ENCODE results near the gene CPHXL.

CPHXL gene

GRCh38 chr16:75697571-75697970, 28.7 kb downstream of the CPHXL start:
- TF ChIP-seq SUZ12 (IDR thresholded peaks at IDR 0.05), result no peak
- TF ChIP-seq L3MBTL2 (conservative IDR thresholded peaks at IDR 0.05), result no peak
- TF ChIP-seq FOXM1 (IDR thresholded peaks at IDR 0.05; ENCODE audit: borderline replicate concordance), result no peak
- no peak for TF ChIP-seq BHLHE40 (IDR thresholded peaks at IDR 0.05; ENCODE audit: borderline replicate concordance)
- TF ChIP-seq FOXK2 (IDR thresholded peaks at IDR 0.05), result no peak
- TF ChIP-seq SP1 (IDR thresholded peaks at IDR 0.05), result no peak
- no peak for TF ChIP-seq NFRKB (IDR thresholded peaks at IDR 0.05)
- no peak for TF ChIP-seq CTBP1 (IDR thresholded peaks at IDR 0.05; ENCODE audit: borderline replicate concordance)
- DNase-seq (ENCODE audit: extremely low spot score), result no peak
- CTCF ChIA-PET, result no interaction called here
- POLR2A ChIA-PET, result no interaction called here

- TF ChIP-seq SUZ12 (IDR thresholded peaks at IDR 0.05) (no peak), NFRKB (IDR thresholded peaks at IDR 0.05) (no peak), FOXK2 (IDR thresholded peaks at IDR 0.05) (no peak), ARNT (IDR thresholded peaks at IDR 0.05) (no peak), L3MBTL2 (conservative IDR thresholded peaks at IDR 0.05) (no peak), SP1 (IDR thresholded peaks at IDR 0.05) (no peak), ZNF384 (IDR thresholded peaks at IDR 0.05) (no peak), HDGF (IDR thresholded peaks at IDR 0.05; ENCODE audit: borderline replicate concordance) (no peak), LEF1 (IDR thresholded peaks at IDR 0.05; ENCODE audit: borderline replicate concordance) (no peak), ELF4 (IDR thresholded peaks at IDR 0.05) (no peak), FOXM1 (IDR thresholded peaks at IDR 0.05; ENCODE audit: borderline replicate concordance) (no peak), TARDBP (IDR thresholded peaks at IDR 0.05) (no peak), PKNOX1 (IDR thresholded peaks at IDR 0.05) (no peak), BHLHE40 (IDR thresholded peaks at IDR 0.05; ENCODE audit: borderline replicate concordance) (no peak), FOXA1 (IDR thresholded peaks at IDR 0.05) (no peak), CTBP1 (IDR thresholded peaks at IDR 0.05; ENCODE audit: borderline replicate concordance) (no peak)
- ChIA-PET POLR2A (no interaction called here), CTCF (no interaction called here)
- DNase-seq (ENCODE audit: extremely low spot score), result peak; percentile 15
These were observed 30.6 kb downstream of the CPHXL start for GRCh38 chr16:75695708-75696107.

DNA sequence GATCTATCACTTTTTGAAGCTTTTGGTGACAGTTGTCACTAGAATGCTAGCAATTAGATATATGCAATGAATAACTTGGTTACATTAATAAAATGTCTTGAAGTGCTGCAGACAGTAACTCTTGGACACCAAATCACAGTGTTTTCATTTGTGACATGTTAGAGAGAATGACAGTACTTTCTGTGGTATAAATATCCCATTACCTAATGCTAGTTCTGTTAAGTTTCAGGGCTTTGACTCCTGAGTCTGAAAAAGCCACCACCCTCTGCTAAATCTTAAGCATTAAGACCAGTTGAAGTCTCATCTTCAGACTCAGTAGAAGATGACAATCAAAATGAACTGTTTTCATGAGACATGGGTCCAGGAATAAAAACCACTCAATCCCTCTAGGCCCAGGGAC, 38.9 kb downstream of the CPHXL start:
- TF ChIP-seq LEF1 (IDR thresholded peaks at IDR 0.05; ENCODE audit: borderline replicate concordance) (no peak), HDGF (IDR thresholded peaks at IDR 0.05; ENCODE audit: borderline replicate concordance) (no peak)
- DNase-seq (ENCODE audit: extremely low spot score), result no peak
- ChIA-PET CTCF (no interaction called here), POLR2A (no interaction called here)

DNA sequence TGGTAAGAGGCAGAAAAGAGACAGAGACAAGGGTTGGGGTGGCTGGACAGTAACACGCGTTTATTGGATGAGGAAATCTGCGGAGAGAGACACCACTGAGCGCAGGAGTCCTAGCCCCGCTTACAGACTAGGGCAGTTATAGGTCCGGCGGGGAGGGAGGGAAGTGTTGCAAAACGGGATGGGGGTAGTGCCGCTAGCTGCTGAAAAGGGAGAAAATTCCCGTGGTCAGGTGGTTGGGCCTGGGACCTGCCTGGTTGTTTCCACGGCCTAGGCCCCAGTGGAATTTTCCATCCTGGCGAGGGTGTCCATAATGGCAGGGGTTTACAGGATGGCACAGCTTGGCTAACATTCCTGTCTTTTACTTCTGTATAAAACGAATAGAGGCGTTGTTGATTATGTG, 44.0 kb downstream of the CPHXL start:
- DNase-seq (ENCODE audit: extremely low spot score), result no peak
- ChIA-PET POLR2A (no interaction called here), CTCF (no interaction called here)
- TF ChIP-seq FOXK2 (IDR thresholded peaks at IDR 0.05) (no peak), ZNF384 (IDR thresholded peaks at IDR 0.05) (no peak), BHLHE40 (IDR thresholded peaks at IDR 0.05; ENCODE audit: borderline replicate concordance) (no peak), HDGF (IDR thresholded peaks at IDR 0.05; ENCODE audit: borderline replicate concordance) (no peak)

- no peak for TF ChIP-seq TARDBP (IDR thresholded peaks at IDR 0.05)
- no peak for TF ChIP-seq L3MBTL2 (conservative IDR thresholded peaks at IDR 0.05)
- no peak for TF ChIP-seq SP1 (IDR thresholded peaks at IDR 0.05)
- TF ChIP-seq ZNF384 (IDR thresholded peaks at IDR 0.05), result no peak
- TF ChIP-seq ARNT (IDR thresholded peaks at IDR 0.05), result no peak
- no peak for TF ChIP-seq SUZ12 (IDR thresholded peaks at IDR 0.05)
- TF ChIP-seq ELF4 (IDR thresholded peaks at IDR 0.05), result no peak
- TF ChIP-seq FOXA1 (IDR thresholded peaks at IDR 0.05), result no peak
- TF ChIP-seq BHLHE40 (IDR thresholded peaks at IDR 0.05; ENCODE audit: borderline replicate concordance), result no peak
- no peak for TF ChIP-seq LEF1 (IDR thresholded peaks at IDR 0.05; ENCODE audit: borderline replicate concordance)
- no peak for TF ChIP-seq FOXK2 (IDR thresholded peaks at IDR 0.05)
- no peak for TF ChIP-seq HDGF (IDR thresholded peaks at IDR 0.05; ENCODE audit: borderline replicate concordance)
- no peak for DNase-seq (ENCODE audit: extremely low spot score)
- ChIA-PET POLR2A (no interaction called here), CTCF (interaction anchor here (0.6 kb wide), 1 partner anchor 17 kb away, joined by 3 read pairs; no protein-coding TSS in a partner anchor)
These were observed 46.9 kb downstream of the CPHXL start for GRCh38 chr16:75679366-75679765.

- CTCF ChIA-PET, result no interaction called here
- POLR2A ChIA-PET, result no interaction called here
- TF ChIP-seq HDGF (IDR thresholded peaks at IDR 0.05; ENCODE audit: borderline replicate concordance) (no peak), ZNF384 (IDR thresholded peaks at IDR 0.05) (no peak), LEF1 (IDR thresholded peaks at IDR 0.05; ENCODE audit: borderline replicate concordance) (no peak), TARDBP (IDR thresholded peaks at IDR 0.05) (no peak), ELF4 (IDR thresholded peaks at IDR 0.05) (no peak), SP1 (IDR thresholded peaks at IDR 0.05) (no peak), L3MBTL2 (conservative IDR thresholded peaks at IDR 0.05) (no peak), FOXM1 (IDR thresholded peaks at IDR 0.05; ENCODE audit: borderline replicate concordance) (no peak), ARNT (IDR thresholded peaks at IDR 0.05) (no peak), PKNOX1 (IDR thresholded peaks at IDR 0.05) (no peak), CTBP1 (IDR thresholded peaks at IDR 0.05; ENCODE audit: borderline replicate concordance) (no peak), FOXA1 (IDR thresholded peaks at IDR 0.05) (no peak), BHLHE40 (IDR thresholded peaks at IDR 0.05; ENCODE audit: borderline replicate concordance) (no peak), NFRKB (IDR thresholded peaks at IDR 0.05) (no peak), SUZ12 (IDR thresholded peaks at IDR 0.05) (no peak), FOXK2 (IDR thresholded peaks at IDR 0.05) (no peak)
- no peak for DNase-seq (ENCODE audit: extremely low spot score)
These were observed 49.4 kb downstream of the CPHXL start, which contains the start of gene CPHXL2 for GRCh38 chr16:75676909-75677308. TSS of gene CPHXL2 (minus strand) at chr16:75677009. CDS start at chr16:75676999, 10 bp downstream.

GRCh38 chr16:75667503-75667902, 58.8 kb downstream of the CPHXL start:
- no peak for TF ChIP-seq L3MBTL2 (conservative IDR thresholded peaks at IDR 0.05)
- TF ChIP-seq LEF1 (IDR thresholded peaks at IDR 0.05; ENCODE audit: borderline replicate concordance), result no peak
- no peak for TF ChIP-seq FOXM1 (IDR thresholded peaks at IDR 0.05; ENCODE audit: borderline replicate concordance)
- TF ChIP-seq PKNOX1 (IDR thresholded peaks at IDR 0.05), result no peak
- TF ChIP-seq ELF4 (IDR thresholded peaks at IDR 0.05), result no peak
- TF ChIP-seq SP1 (IDR thresholded peaks at IDR 0.05), result no peak
- TF ChIP-seq NFRKB (IDR thresholded peaks at IDR 0.05), result no peak
- TF ChIP-seq TARDBP (IDR thresholded peaks at IDR 0.05), result no peak
- no peak for TF ChIP-seq FOXK2 (IDR thresholded peaks at IDR 0.05)
- no peak for TF ChIP-seq HDGF (IDR thresholded peaks at IDR 0.05; ENCODE audit: borderline replicate concordance)
- no peak for TF ChIP-seq CTBP1 (IDR thresholded peaks at IDR 0.05; ENCODE audit: borderline replicate concordance)
- TF ChIP-seq ZNF384 (IDR thresholded peaks at IDR 0.05), result no peak
- TF ChIP-seq FOXA1 (IDR thresholded peaks at IDR 0.05), result no peak
- TF ChIP-seq SUZ12 (IDR thresholded peaks at IDR 0.05), result no peak
- no peak for DNase-seq (ENCODE audit: extremely low spot score)
- ChIA-PET CTCF (no interaction called here), POLR2A (no interaction called here)
